Lower leg skin (tissue), 4 donors: ENCODE data around the gene BLMH. TPM values are rescaled to one million over a fixed set of nuclear protein-coding genes. Genes with fewer than 3 reads are reported as not detected.

ENCODE experiments used
- DNase-seq, 2 donors: peaks; one replicate each; pipeline ENCODE4 v3.0.0-alpha.2; 2019; ENCODE audit warnings: low spot score in 2 of 2
- H3K4me3 ChIP-seq: fragments of 200-600 bp; sonication (generic); 2 replicates; pipeline ENCODE4 v1.5.1; 2017; ENCODE audit warnings: mild to moderate bottlenecking, low read depth; ENCODE audit not compliant: poor library complexity, severe bottlenecking
- CTCF ChIP-seq, 3 donors: fragments of 450-650 bp; IDR thresholded peaks; one replicate each; pipeline ENCODE4 v1.5.1; 2016; ENCODE audit warnings: antibody characterized with exemption in 3 of 3, mild to moderate bottlenecking in 3 of 3, moderate library complexity in 2 of 3
- POLR2A ChIP-seq, 2 donors: fragments of 450-650 bp; IDR thresholded peaks; one replicate each; pipeline ENCODE4 v1.6.1; 2016 to 2017; ENCODE audit warnings: antibody characterized with exemption in 2 of 2, mild to moderate bottlenecking in 1 of 2, moderate library complexity in 1 of 2
- whole genome bisulfite sequencing, 2 donors: methylation state at CpG; one replicate each; pipeline ENCODE4 v1.1.5; 2018; 5-methylcytosine and 5-hydroxymethylcytosine counted together
- intact Hi-C: fragments of 100-400 bp; cut with DNase I; formaldehyde crosslinking; loops from one replicate; pipeline ENCODE4 v1.15.0; 2023; ENCODE audit warnings: low total_unique reads
- total RNA-seq, 4 donors: library from RNA; depleted of rRNA; stranded (reverse); fragments of >200 nt; gene quantifications; one replicate each; pipeline ENCODE4 v1.1.0, GENCODE V29; 2016

The BLMH gene
- total RNA-seq, 4 donors from 2014 or later, result 139 to 237 (median 177) TPM

- no peak overlapping the region for H3K4me3 ChIP-seq
- no peak for TF ChIP-seq POLR2A (IDR thresholded peaks at IDR 0.05)
- no peak for TF ChIP-seq CTCF (IDR thresholded peaks at IDR 0.05)
- peak in 1 of 2 donors; percentile 71 for DNase-seq
- intact Hi-C loops, result no loop called here
Measured at GRCh38 chr17:30323895-30324319, 32.2 kb upstream of the BLMH start.

- 21 to 23% methylated on average over 5 of the region's 5 CpGs for WGBS, 2 donors
- H3K4me3 ChIP-seq, result no peak overlapping the region
- TF ChIP-seq POLR2A (IDR thresholded peaks at IDR 0.05) (no peak), CTCF (IDR thresholded peaks at IDR 0.05) (no peak)
- intact Hi-C loops, result no loop called here
- DNase-seq, result no peak
Measured at GRCh38 chr17:30323262-30323894, 31.6 kb upstream of the BLMH start.

- WGBS, 2 donors, result 80 to 85% methylated on average over 4 of the region's 4 CpGs
- no peak overlapping the region for H3K4me3 ChIP-seq
- intact Hi-C loops, result no loop called here
- no peak for DNase-seq
- TF ChIP-seq CTCF (IDR thresholded peaks at IDR 0.05), result no peak
- TF ChIP-seq POLR2A (IDR thresholded peaks at IDR 0.05), result no peak
Measured at GRCh38 chr17:30321314-30321713, 29.6 kb upstream of the BLMH start.

- TF ChIP-seq CTCF (IDR thresholded peaks at IDR 0.05) (no peak), POLR2A (IDR thresholded peaks at IDR 0.05) (no peak)
Measured at GRCh38 chr17:30318155-30318554, 26.4 kb upstream of the BLMH start.

GRCh38 chr17:30316736-30317135 is 25.0 kb upstream of the BLMH start:
- TF ChIP-seq POLR2A (IDR thresholded peaks at IDR 0.05), result no peak
- no peak for TF ChIP-seq CTCF (IDR thresholded peaks at IDR 0.05)
- WGBS, 2 donors, result 88 to 94% methylated on average over 1 of the region's 1 CpG
- no peak for DNase-seq
- intact Hi-C loops, result no loop called here
- no peak overlapping the region for H3K4me3 ChIP-seq

More at GRCh38 chr17:30318155-30318554, 26.4 kb upstream of the BLMH start:
- DNase-seq, result no peak
- intact Hi-C loops, result no loop called here
- no peak overlapping the region for H3K4me3 ChIP-seq
- 38 to 40% methylated on average over 3 of the region's 3 CpGs for WGBS, 2 donors

- H3K4me3 ChIP-seq, result no peak overlapping the region
- no peak for DNase-seq
- intact Hi-C loops, result no loop called here
- TF ChIP-seq POLR2A (IDR thresholded peaks at IDR 0.05), result no peak
- WGBS, 2 donors, result 79 to 83% methylated on average over 2 of the region's 2 CpGs
Measured at GRCh38 chr17:30315106-30315505, 23.4 kb upstream of the BLMH start.
